Liver (tissue), 9 donors: ENCODE results near the gene ADGRL4. TPM values are rescaled to one million over a fixed set of nuclear protein-coding genes. Genes with fewer than 3 reads are reported as not detected.

Experiments used
- DNase-seq: peaks from one replicate; pipeline ENCODE4 v3.0.0-alpha.2; 2017; ENCODE audit warnings: low spot score
- H3K27ac ChIP-seq, 2 donors: one replicate each; pipeline ENCODE4 v1.7.0; 2013; ENCODE audit warnings: inconsistent platforms in 2 of 2, low read length in 2 of 2, control low read depth in 1 of 2, low read depth in 1 of 2, mild to moderate bottlenecking in 1 of 2
- H3K27me3 ChIP-seq, 4 donors: one replicate each; pipeline versions ENCODE4 v1.6.1 to v1.7.0; 2013; ENCODE audit warnings: low read length in 3 of 4, inconsistent platforms in 1 of 4, mild to moderate bottlenecking in 1 of 4, moderate library complexity in 1 of 4; ENCODE audit not compliant: control insufficient read depth in 4 of 4, insufficient read depth in 4 of 4
- H3K36me3 ChIP-seq, 4 donors: one replicate each; pipeline versions ENCODE4 v1.6.1 to v1.7.0; 2013; ENCODE audit warnings: low read length in 3 of 4, mild to moderate bottlenecking in 3 of 4, low read depth in 1 of 4, moderate library complexity in 1 of 4; ENCODE audit not compliant: control insufficient read depth in 4 of 4, insufficient read depth in 3 of 4
- H3K4me1 ChIP-seq, 4 donors: one replicate each; pipeline versions ENCODE4 v1.6.1 to v1.7.0; 2013; ENCODE audit warnings: low read length in 3 of 4, mild to moderate bottlenecking in 3 of 4, moderate library complexity in 1 of 4; ENCODE audit not compliant: control insufficient read depth in 4 of 4, insufficient read depth in 4 of 4
- H3K4me3 ChIP-seq, 3 donors: one replicate each; pipeline versions ENCODE4 v1.6.1 to v1.7.0; 2013; ENCODE audit warnings: low read length in 3 of 3, control low read depth in 1 of 3, low read depth in 1 of 3, mild to moderate bottlenecking in 1 of 3
- H3K9ac ChIP-seq, 2 donors: one replicate each; pipeline ENCODE4 v1.7.0; 2013; ENCODE audit warnings: low read length in 2 of 2, mild to moderate bottlenecking in 2 of 2, moderate library complexity in 2 of 2, control low read depth in 1 of 2, low read depth in 1 of 2
- H3K9me3 ChIP-seq, 4 donors: one replicate each; pipeline versions ENCODE4 v1.6.1 to v1.7.0; 2013; ENCODE audit warnings: low read length in 3 of 4; ENCODE audit not compliant: control insufficient read depth in 4 of 4
- CTCF ChIP-seq: fragments of 150-350 bp; IDR thresholded peaks from 2 replicates; pipeline ENCODE4 v1.5.1; 2017; ENCODE audit warnings: improper control_type of control experiment, low read depth, low read length; ENCODE audit not compliant: missing input control
- FOXA1 ChIP-seq: IDR thresholded peaks from 2 replicates; pipeline ENCODE4 v1.6.1; 2016; ENCODE audit warnings: antibody characterized with exemption
- FOXA2 ChIP-seq: IDR thresholded peaks from 2 replicates; pipeline ENCODE4 v1.6.1; 2016; ENCODE audit warnings: antibody characterized with exemption
- GABPA ChIP-seq, 2 donors: IDR thresholded peaks in 1 of 2; conservative IDR thresholded peaks in 1 of 2; 2 replicates each; pipeline ENCODE4 v1.6.1; 2016; ENCODE audit warnings: antibody characterized with exemption in 2 of 2, mild to moderate bottlenecking in 1 of 2, moderate library complexity in 1 of 2
- HNF4A ChIP-seq, 2 donors: conservative IDR thresholded peaks; 2 replicates each; pipeline ENCODE4 v1.6.1; 2016; ENCODE audit warnings: antibody characterized with exemption in 2 of 2, mild to moderate bottlenecking in 2 of 2
- JUND ChIP-seq, 2 donors: IDR thresholded peaks; 2 replicates each; pipeline ENCODE4 v1.6.1; 2016; ENCODE audit warnings: antibody characterized with exemption in 2 of 2
- MAX ChIP-seq: IDR thresholded peaks from 2 replicates; pipeline ENCODE4 v1.6.1; 2016; ENCODE audit warnings: antibody characterized with exemption
- NR2F2 ChIP-seq: IDR thresholded peaks from 2 replicates; pipeline ENCODE4 v1.6.1; 2016; ENCODE audit warnings: antibody characterized with exemption
- RAD21 ChIP-seq, 2 donors: IDR thresholded peaks; 2 replicates each; pipeline ENCODE4 v1.6.1; 2016; ENCODE audit warnings: antibody characterized with exemption in 2 of 2, mild to moderate bottlenecking in 2 of 2
- RXRA ChIP-seq, 2 donors: IDR thresholded peaks; 2 replicates each; pipeline ENCODE4 v1.6.1; 2017 to 2018; ENCODE audit warnings: antibody characterized with exemption in 2 of 2, mild to moderate bottlenecking in 1 of 2
- SP1 ChIP-seq: IDR thresholded peaks from 2 replicates; pipeline ENCODE4 v1.6.1; 2018; ENCODE audit warnings: antibody characterized with exemption, mild to moderate bottlenecking
- TAF1 ChIP-seq: conservative IDR thresholded peaks from 2 replicates; pipeline ENCODE4 v1.6.1; 2016; ENCODE audit warnings: antibody characterized with exemption, mild to moderate bottlenecking
- YY1 ChIP-seq: IDR thresholded peaks from 2 replicates; pipeline ENCODE4 v1.6.1; 2016; ENCODE audit warnings: antibody characterized with exemption, mild to moderate bottlenecking
- WGBS: extraction: QIAGEN DNeasy Blood & Tissue Kit; methylation state at CpG from one replicate; pipeline ENCODE4 v1.1.7; 2013; 5-methylcytosine and 5-hydroxymethylcytosine counted together
- polyA plus RNA-seq, 2 donors: library from polyadenylated mRNA; stranded (reverse) in 1 of 2; unstranded in 1 of 2; fragments of 200-250 nt in 1 of 2; fragments of >200 nt in 1 of 2; fragmentation: Nextera tagmentation in 1 of 2; extraction: Ambion mirVana in 1 of 2; gene quantifications; one replicate each; pipeline versions ENCODE4 v1.2.1 to v1.2.3, GENCODE V29; 2013 to 2015
- total RNA-seq, 2 donors: library from RNA; depleted of rRNA; stranded (reverse); fragments of >200 nt; gene quantifications; one replicate each; pipeline ENCODE4 v1.2.3, GENCODE V29; 2014
- TF ChIP-seq, protein P1 (sequence below): IDR thresholded peaks from 2 replicates; pipeline ENCODE4 v1.6.1; 2016; ENCODE audit warnings: antibody characterized with exemption
- TF ChIP-seq, protein P2 (sequence below): IDR thresholded peaks from 2 replicates; pipeline ENCODE4 v1.6.1; 2016; ENCODE audit warnings: antibody characterized with exemption, mild to moderate bottlenecking
- donor health status: healthy.
- donor health status: healthy.
- donor health status: healthy.
- donor health status: healthy.
- donor health status: healthy.

The ADGRL4 gene
- total and polyA plus RNA-seq, 4 donors, result 2.1 to 9.2 (median 5.6) TPM

DNA sequence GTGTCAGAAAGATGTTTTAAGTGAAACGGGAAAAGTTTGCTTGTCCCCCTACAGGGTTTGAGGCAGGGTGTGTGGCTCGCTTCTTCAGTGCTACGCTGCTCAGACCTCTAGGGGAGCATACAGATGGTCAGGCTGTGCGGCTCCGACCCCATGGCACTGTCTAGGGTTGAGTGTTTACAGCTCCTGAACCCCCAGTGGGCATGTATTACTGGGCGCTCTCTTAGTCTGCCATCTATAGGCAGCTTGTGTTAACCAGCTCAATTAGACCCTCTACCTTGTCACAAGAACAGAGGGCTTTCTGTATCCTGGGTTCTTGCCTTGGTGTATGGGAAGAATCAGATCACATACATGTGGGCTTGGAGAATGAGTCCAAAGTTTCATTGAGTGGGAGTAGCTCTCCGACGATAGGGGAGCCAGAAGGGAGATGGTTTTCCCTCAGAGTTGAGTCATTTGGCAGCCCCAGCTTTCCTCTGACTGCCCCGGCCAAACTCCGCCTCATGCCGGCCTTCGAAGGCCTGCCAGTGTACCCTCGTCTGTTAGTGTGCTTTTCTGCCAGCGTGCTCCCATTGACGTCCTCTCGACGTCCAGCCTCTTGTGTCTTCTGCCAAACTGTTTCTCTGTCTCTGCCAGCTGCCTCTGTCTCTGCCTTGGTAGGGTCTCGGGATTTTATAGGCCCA, 38.6 kb upstream of the ADGRL4 start:
- no peaks in the 10 kb centered on the region for H3K9me3 ChIP-seq
- no peak overlapping the region for H3K4me3 ChIP-seq
- H3K36me3 ChIP-seq, result no peaks in the 10 kb centered on the region
- WGBS, result 74% methylated on average over 18 of the region's 18 CpGs
- H3K27me3 ChIP-seq, result no peaks in the 10 kb centered on the region
- no peak overlapping the region for H3K27ac ChIP-seq
- TF ChIP-seq TAF1 (no peak), JUND (IDR thresholded peaks at IDR 0.05) (no peak), RXRA (IDR thresholded peaks at IDR 0.05) (no peak), SP1 (no peak)
- TF ChIP-seq, protein P1, sequence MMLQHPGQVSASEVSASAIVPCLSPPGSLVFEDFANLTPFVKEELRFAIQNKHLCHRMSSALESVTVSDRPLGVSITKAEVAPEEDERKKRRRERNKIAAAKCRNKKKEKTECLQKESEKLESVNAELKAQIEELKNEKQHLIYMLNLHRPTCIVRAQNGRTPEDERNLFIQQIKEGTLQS, result no peak
- H3K9ac ChIP-seq, result no peak overlapping the region
- no peaks in the 10 kb centered on the region for H3K4me1 ChIP-seq
- DNase-seq, result no peak

- no peak for DNase-seq
- H3K4me1 ChIP-seq, result no peaks in the 10 kb centered on the region
- peaks cover 0 to 2% (median 0%) of the 10 kb centered on the region in 4 donors for H3K9me3 ChIP-seq
- WGBS, result 53% methylated on average over 4 of the region's 4 CpGs
- no peak overlapping the region for H3K27ac ChIP-seq
- H3K4me3 ChIP-seq, result no peak overlapping the region
- TF ChIP-seq, protein P1, result no peak
- no peak for TF ChIP-seq GABPA (IDR thresholded peaks at IDR 0.05 in 1 of 2, conservative IDR thresholded peaks at IDR 0.05 in 1 of 2)
- no peak for TF ChIP-seq CTCF
- no peak for TF ChIP-seq SP1
- TF ChIP-seq HNF4A (conservative IDR thresholded peaks at IDR 0.05), result no peak
- TF ChIP-seq NR2F2, result no peak
- TF ChIP-seq RAD21 (IDR thresholded peaks at IDR 0.05), result no peak
- no peak for TF ChIP-seq MAX
- TF ChIP-seq FOXA1, result no peak
- TF ChIP-seq, protein P2, sequence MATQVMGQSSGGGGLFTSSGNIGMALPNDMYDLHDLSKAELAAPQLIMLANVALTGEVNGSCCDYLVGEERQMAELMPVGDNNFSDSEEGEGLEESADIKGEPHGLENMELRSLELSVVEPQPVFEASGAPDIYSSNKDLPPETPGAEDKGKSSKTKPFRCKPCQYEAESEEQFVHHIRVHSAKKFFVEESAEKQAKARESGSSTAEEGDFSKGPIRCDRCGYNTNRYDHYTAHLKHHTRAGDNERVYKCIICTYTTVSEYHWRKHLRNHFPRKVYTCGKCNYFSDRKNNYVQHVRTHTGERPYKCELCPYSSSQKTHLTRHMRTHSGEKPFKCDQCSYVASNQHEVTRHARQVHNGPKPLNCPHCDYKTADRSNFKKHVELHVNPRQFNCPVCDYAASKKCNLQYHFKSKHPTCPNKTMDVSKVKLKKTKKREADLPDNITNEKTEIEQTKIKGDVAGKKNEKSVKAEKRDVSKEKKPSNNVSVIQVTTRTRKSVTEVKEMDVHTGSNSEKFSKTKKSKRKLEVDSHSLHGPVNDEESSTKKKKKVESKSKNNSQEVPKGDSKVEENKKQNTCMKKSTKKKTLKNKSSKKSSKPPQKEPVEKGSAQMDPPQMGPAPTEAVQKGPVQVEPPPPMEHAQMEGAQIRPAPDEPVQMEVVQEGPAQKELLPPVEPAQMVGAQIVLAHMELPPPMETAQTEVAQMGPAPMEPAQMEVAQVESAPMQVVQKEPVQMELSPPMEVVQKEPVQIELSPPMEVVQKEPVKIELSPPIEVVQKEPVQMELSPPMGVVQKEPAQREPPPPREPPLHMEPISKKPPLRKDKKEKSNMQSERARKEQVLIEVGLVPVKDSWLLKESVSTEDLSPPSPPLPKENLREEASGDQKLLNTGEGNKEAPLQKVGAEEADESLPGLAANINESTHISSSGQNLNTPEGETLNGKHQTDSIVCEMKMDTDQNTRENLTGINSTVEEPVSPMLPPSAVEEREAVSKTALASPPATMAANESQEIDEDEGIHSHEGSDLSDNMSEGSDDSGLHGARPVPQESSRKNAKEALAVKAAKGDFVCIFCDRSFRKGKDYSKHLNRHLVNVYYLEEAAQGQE, result no peak
- TF ChIP-seq RXRA (IDR thresholded peaks at IDR 0.05), result no peak
- TF ChIP-seq YY1, result no peak
- no peak for TF ChIP-seq FOXA2
- no peak for TF ChIP-seq TAF1
- H3K9ac ChIP-seq, result no peak overlapping the region
- H3K27me3 ChIP-seq, result no peaks in the 10 kb centered on the region
- no peaks in the 10 kb centered on the region for H3K36me3 ChIP-seq
These were observed 37.0 kb upstream of the ADGRL4 start for GRCh38 chr1:79043506-79043905.
